Measurements from ENCODE around the gene DGUOK.

GRCh38 chr2:73886357-73886756, 40.3 kb upstream of the DGUOK start:
- TF ChIP-seq CTCF (IDR thresholded peaks at IDR 0.05; ENCODE audit: low read depth, low read length) (no peak), POLR2A (IDR thresholded peaks at IDR 0.05; ENCODE audit: extremely low read depth, insufficient read length) (no peak), MYC (IDR thresholded peaks at IDR 0.05; ENCODE audit: low read depth, low read length) (no peak)

Data from NB4 (cell line).